SJSA1 (cell line): ENCODE data around the gene MOB3C. TPM values are rescaled to one million over a fixed set of nuclear protein-coding genes. Genes with fewer than 3 reads are reported as not detected.

ENCODE experiments used
- DNase-seq, 2 experiments: peaks; one replicate each; pipeline ENCODE4 v3.0.0-alpha.2; 2015 to 2020; ENCODE audit warnings: low spot score in 2 of 2, low read depth in 1 of 2
- H3K27ac ChIP-seq: fragments of 250-450 bp; sonication (Bioruptor Pico); 2 replicates; pipeline ENCODE4 v1.5.1; 2020; ENCODE audit warnings: mild to moderate bottlenecking, moderate library complexity
- H3K27me3 ChIP-seq: fragments of 250-450 bp; sonication (Bioruptor Pico); replicated peaks from 2 replicates; pipeline ENCODE4 v1.5.1; 2020; ENCODE audit warnings: mild to moderate bottlenecking, moderate library complexity
- H3K36me3 ChIP-seq: fragments of 250-450 bp; sonication (Bioruptor Pico); 2 replicates; pipeline ENCODE4 v1.5.1; 2020; ENCODE audit warnings: mild to moderate bottlenecking
- H3K4me1 ChIP-seq: fragments of 250-450 bp; sonication (Bioruptor Pico); replicated peaks from 2 replicates; pipeline ENCODE4 v1.6.1; 2021; ENCODE audit warnings: mild to moderate bottlenecking
- H3K4me3 ChIP-seq: fragments of 250-450 bp; sonication (Bioruptor Pico); 2 replicates; pipeline ENCODE4 v1.5.1; 2020; ENCODE audit warnings: mild to moderate bottlenecking
- H3K9me3 ChIP-seq: fragments of 250-450 bp; sonication (Bioruptor Pico); replicated peaks from 2 replicates; pipeline ENCODE4 v1.5.1; 2020; ENCODE audit warnings: mild to moderate bottlenecking
- total RNA-seq: library from RNA; depleted of rRNA; stranded (reverse); fragments of >200 nt; shearing (Covaris generic); gene quantifications from 2 replicates; pipeline ENCODE4 v1.2.3, GENCODE V29; 2014

The MOB3C gene
- total RNA-seq, 1 experiment from 2014 or later = 5.0 TPM

DNA sequence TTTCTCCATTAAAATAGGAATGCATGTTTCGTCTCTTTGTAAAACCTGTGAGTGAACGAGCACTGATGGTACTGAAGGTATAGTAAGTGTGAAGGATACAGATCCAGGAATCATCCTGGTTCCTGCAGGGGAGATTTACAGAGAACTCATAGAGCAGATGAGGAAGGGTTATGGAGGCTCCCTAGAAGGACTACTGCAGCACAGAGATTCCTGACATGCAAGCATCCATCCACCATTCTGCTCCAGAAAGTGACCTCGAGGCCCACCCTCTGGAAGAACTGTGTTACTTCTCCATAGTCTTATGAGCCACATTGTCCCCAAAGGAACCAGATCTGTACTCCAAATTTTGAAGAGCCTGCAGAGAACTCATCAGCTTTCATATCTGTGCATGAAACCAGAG is 27.1 kb downstream of the MOB3C start:
- no peak for DNase-seq
- Histone ChIP-seq H3K9me3 (no peaks in the 10 kb centered on the region), H3K27ac (no peak overlapping the region), H3K4me1 (no peaks in the 10 kb centered on the region), H3K36me3 (peaks cover 54% of the 10 kb centered on the region), H3K4me3 (no peak overlapping the region), H3K27me3 (no peaks in the 10 kb centered on the region)

DNA sequence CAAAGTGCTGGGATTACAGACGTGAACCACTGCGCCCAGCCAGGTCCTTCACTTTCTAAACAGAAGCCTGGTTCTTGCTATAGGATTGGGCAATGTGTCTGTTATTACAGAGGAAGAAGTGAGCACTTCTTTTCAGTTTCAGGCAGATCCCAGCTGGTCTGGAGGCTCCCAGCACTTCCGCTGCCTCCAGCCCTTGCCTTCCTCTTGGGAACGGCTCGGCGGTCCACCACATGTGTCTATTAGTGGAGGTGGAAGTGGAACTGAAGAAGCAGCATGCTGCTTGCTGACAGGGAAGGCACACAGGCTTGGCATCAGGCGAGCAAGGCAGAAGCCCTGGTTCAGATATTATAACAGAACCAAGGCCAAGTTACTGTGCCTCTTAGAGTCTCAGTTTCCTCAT is 29.5 kb downstream of the MOB3C start:
- no peaks in the 10 kb centered on the region for H3K27me3 ChIP-seq
- H3K36me3 ChIP-seq = peaks cover 40% of the 10 kb centered on the region
- no peaks in the 10 kb centered on the region for H3K9me3 ChIP-seq
- no peak overlapping the region for H3K4me3 ChIP-seq
- no peak overlapping the region for H3K27ac ChIP-seq
- no peak for DNase-seq
- no peaks in the 10 kb centered on the region for H3K4me1 ChIP-seq

DNA sequence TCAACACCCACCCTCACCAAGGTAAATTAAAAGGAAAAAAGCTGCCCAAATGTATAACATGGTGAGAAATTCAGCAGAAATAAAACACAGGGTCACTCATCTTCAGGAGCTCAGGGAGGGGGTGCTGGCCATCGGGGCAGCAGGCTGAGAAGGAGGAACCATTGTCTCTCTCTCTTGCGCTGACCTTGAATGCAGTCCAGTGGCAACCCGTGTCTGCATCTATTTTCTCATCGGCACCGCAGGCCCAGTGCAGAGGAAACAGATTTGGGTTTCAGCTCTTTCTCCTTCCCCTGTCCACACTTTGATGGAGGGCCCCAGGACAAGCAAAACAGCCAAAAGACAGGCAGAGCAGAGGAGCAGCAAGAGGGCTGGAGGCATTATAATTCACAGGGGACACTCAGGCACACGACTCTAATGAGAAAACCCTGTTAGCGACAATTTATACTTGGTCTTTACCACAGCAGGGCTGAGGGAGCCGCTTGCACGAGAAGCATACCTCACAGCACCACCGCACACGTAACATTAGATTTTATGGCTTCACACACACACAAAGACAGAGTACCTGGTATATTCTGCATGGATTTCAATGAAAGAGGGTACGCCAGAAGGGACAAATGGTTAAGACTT is 31.2 kb downstream of the MOB3C start:
- no peak for DNase-seq
- Histone ChIP-seq H3K4me3 (no peak overlapping the region), H3K36me3 (peaks cover 41% of the 10 kb centered on the region), H3K27ac (no peak overlapping the region), H3K27me3 (no peaks in the 10 kb centered on the region), H3K4me1 (no peaks in the 10 kb centered on the region), H3K9me3 (no peaks in the 10 kb centered on the region)

DNA sequence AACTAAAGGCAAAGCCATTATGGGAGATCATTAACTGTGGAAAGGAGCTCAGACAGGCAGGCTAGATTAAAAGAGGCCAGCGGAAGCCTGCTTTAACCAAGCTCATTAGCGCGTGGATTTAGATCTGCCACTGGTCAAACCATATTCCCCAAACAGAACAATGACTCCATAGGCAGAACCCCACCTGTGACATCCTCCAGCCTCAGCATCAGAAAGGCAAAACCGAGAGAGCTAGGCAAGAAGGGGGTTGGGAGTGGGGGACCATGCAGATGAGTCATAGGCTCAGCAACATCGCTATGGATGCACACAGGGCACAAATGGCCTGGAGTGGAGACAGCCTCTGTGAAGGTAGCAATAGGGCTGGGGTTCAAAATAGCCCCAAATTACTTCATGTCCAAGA is 33.1 kb downstream of the MOB3C start:
- no peak for DNase-seq
- Histone ChIP-seq H3K27me3 (no peaks in the 10 kb centered on the region), H3K9me3 (no peaks in the 10 kb centered on the region), H3K27ac (no peak overlapping the region), H3K4me3 (no peak overlapping the region), H3K36me3 (peaks cover 43% of the 10 kb centered on the region), H3K4me1 (no peaks in the 10 kb centered on the region)

DNA sequence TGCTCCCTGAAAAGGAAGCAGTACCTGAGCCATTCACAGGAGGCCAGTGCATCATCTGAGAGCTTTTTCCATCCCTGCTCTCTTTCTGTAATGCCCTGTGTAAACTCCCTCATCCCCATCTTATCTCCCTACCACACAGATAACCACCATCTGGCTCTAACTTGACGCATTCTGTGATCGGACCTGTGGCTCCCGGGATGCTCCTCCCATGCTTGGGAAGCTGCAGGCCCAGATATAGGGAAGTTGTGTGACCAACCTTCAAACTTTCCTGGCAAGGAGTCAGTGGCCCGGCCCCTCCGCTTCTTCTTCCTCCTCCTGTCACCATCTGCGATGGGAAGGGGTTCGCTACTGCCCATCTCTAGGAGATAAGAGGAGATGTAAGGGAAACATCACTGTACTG is 33.6 kb downstream of the MOB3C start:
- Histone ChIP-seq H3K9me3 (no peaks in the 10 kb centered on the region), H3K27me3 (no peaks in the 10 kb centered on the region), H3K27ac (no peak overlapping the region), H3K4me3 (no peak overlapping the region), H3K4me1 (no peaks in the 10 kb centered on the region), H3K36me3 (peaks cover 44% of the 10 kb centered on the region)
- DNase-seq = no peak

DNA sequence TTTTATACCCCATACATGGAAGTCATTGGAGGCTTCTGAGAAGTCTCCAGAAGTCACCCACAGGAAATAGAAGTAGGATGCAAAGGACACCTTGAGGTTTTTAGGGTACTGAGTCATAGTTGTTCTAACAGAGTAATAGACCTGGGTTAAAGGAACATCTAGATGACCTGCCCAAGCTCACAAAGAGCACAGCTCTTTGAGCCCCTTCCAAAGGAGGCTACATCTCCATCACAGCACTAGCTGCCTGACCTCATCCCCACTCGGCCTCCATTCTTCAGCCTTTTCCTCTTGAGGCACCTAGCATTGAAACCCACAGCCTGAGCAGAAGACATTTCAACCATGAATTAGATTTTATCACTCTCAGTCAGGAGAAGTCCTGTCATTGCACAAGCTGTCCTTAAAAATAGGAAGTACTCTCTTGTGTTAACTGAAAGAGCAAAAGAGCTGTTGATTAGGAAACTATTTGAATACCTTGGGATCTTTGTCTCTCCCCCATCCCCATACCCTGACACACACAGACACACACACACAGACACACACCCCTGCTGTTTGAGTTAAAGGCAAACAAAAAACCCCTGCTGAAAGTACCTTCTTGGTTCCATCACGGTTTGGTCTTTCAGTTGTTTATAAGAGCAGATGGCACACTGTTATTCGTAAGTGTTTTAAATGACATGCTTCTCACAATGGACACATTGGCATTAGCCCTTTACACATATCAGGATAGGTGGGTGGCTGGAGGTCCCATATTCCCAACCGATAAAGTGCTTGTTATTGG is 34.7 kb downstream of the MOB3C start:
- Histone ChIP-seq H3K4me1 (no peaks in the 10 kb centered on the region), H3K9me3 (no peaks in the 10 kb centered on the region), H3K4me3 (no peak overlapping the region), H3K27me3 (no peaks in the 10 kb centered on the region), H3K36me3 (peaks cover 41% of the 10 kb centered on the region), H3K27ac (no peak overlapping the region)
- DNase-seq = no peak

DNA sequence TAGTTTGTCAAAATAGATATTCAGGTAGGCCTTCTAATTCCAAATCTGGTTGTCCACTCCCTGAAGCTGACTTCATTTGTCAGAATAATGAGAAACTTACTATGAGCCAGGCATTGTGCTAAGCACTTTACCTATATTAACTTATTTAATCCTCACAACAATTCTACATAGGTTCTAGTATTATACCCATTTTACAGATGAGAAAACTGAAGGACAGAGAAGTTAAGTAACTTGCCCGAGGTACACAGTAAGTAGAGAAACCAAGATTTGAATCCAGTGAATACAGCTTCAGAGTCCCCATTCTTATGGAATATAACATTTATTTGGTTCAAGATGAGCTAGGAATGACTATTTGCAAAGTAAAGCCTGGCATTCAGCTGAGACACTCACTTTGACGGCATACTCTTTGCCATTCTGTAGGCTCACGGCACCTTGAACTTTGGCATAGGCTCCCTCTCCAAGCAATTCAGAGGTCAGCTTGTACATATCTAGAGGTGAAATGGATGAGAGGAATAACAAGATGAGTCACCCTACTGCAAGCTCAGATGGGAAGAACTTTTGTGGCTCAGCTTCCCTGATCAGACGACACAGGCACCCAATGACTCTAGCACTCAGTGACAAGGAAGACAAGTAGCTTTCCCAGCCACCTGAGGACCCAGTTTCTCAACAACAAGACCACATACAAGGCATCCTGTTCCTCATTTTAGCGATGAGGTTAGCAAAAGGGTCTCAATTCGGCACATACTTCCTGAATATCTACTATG is 36.3 kb downstream of the MOB3C start:
- Histone ChIP-seq H3K9me3 (no peaks in the 10 kb centered on the region), H3K27ac (no peak overlapping the region), H3K36me3 (peaks cover 39% of the 10 kb centered on the region), H3K27me3 (no peaks in the 10 kb centered on the region), H3K4me1 (no peaks in the 10 kb centered on the region), H3K4me3 (no peak overlapping the region)
- DNase-seq = no peak

DNA sequence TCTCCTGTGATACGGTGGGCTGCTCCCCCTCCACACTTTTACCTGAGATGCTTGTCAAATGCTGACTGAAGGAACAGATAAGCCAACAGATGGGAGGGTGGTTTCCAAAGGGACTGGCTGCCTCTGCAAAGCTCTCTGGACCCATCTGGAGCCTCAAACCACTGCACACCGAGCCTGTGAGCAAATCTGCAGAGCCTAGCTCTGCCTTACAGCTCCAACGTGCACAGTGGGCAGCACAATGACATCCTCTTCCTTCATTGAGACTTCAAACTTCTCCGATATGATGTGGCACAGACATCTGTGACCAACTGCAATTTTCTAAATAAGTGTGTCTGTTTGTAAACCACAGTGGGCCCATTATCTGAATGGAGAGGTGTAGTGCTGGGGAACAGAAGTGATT is 38.9 kb downstream of the MOB3C start:
- no peak overlapping the region for H3K27ac ChIP-seq
- no peaks in the 10 kb centered on the region for H3K27me3 ChIP-seq
- H3K4me3 ChIP-seq = no peak overlapping the region
- no peaks in the 10 kb centered on the region for H3K4me1 ChIP-seq
- no peak for DNase-seq
- H3K9me3 ChIP-seq = no peaks in the 10 kb centered on the region
- peaks cover 35% of the 10 kb centered on the region for H3K36me3 ChIP-seq

DNA sequence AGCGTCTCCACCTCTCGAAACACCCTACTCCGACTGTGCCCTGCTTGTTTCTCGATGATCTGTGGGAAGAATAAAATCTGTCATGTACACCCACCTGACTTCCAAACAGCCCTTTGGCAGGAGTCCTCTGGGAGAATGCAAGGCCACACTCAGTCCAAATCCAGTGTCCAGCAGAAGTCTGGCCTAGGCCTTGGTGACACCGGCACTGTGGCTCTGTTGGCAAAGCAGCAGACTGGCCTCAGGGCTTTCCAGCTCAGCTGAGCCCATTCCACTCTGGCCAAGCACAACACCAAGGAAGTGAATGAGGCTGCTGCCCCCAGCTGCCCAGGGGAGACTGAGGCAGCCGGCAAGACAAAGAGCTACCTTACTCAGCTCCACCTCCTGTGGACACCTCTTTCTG is 40.0 kb downstream of the MOB3C start:
- no peak overlapping the region for H3K4me3 ChIP-seq
- no peak overlapping the region for H3K27ac ChIP-seq
- H3K4me1 ChIP-seq = no peaks in the 10 kb centered on the region

DNA sequence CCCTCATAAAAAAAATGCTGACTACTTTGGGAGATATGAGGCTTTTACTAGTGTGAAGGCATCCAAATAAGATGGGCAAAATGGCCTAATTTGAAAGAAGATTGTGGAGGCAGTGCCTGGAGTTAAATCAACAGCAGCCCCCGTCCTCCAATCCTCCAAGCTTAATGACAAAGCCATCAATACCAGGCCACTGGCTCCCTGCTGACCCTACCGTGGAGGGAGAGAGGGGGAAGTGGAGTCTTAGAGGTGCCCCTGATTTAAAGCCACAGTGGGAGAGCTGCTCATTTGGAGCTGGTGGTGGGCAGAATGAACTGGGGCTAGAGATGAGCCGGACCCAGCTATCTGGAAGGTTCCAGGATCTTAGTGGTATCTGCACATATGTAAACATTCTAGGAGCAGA is 40.8 kb downstream of the MOB3C start:
- peaks cover 20% of the 10 kb centered on the region for H3K36me3 ChIP-seq
- H3K27ac ChIP-seq = no peak overlapping the region
- no peaks in the 10 kb centered on the region for H3K4me1 ChIP-seq
- no peak for DNase-seq
- no peak overlapping the region for H3K4me3 ChIP-seq
- no peaks in the 10 kb centered on the region for H3K9me3 ChIP-seq
- no peaks in the 10 kb centered on the region for H3K27me3 ChIP-seq

More for the DNA sequence above, 40.0 kb downstream of the MOB3C start:
- DNase-seq = no peak
- Histone ChIP-seq H3K27me3 (no peaks in the 10 kb centered on the region), H3K9me3 (no peaks in the 10 kb centered on the region), H3K36me3 (peaks cover 24% of the 10 kb centered on the region)

DNA sequence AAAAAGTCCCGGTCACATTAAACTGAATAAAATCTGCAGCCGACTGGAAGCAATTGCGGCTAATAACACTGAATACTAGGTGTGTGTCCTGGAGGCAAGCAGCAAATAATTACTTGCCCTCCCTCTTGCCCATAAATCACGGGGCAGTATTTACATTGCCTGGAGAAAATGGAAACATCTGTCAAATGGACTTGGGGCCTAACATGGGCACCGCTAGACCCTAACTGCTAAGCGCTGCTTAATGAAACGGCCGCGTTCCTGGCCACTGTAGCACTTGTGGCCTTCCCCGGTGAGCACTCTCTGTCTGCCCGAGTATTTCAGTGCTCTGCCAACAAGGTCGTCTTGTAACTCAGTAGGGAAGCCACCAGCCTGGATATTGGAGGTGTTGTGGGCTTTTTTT is 41.3 kb downstream of the MOB3C start:
- peaks cover 16% of the 10 kb centered on the region for H3K36me3 ChIP-seq
- H3K4me1 ChIP-seq = no peaks in the 10 kb centered on the region

DNA sequence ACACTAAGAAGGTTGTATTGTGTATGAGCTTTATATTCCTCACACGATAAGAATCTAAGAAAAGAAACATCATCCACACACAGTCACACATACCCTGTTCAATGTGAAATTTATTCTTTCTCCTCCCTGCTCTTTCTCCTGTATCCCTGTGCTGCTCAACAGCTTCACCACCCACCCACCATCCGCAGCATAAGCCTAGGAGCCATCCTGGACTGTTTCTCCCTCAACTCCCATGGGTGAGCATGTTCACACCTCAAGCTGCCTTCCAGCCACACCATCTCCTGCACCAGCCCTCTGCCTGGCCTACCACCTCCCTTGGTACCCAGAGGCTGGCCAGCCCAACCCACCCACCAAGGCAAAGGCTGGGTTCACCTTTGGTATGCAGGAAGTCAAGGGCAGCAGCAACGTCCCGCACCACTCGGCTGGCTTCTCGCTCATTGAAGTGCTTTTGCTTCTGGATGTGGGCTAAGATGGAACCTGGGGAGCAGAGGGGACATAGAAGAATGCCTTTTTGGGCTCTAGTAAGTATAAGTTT is 44.9 kb downstream of the MOB3C start:
- no peak overlapping the region for H3K27ac ChIP-seq
- no peaks in the 10 kb centered on the region for H3K4me1 ChIP-seq
- DNase-seq = no peak
- no peak overlapping the region for H3K4me3 ChIP-seq
- H3K9me3 ChIP-seq = no peaks in the 10 kb centered on the region
- peaks cover 9% of the 10 kb centered on the region for H3K36me3 ChIP-seq
- no peaks in the 10 kb centered on the region for H3K27me3 ChIP-seq

More for the DNA sequence above, 41.3 kb downstream of the MOB3C start:
- Histone ChIP-seq H3K27ac (no peak overlapping the region), H3K4me3 (no peak overlapping the region), H3K9me3 (no peaks in the 10 kb centered on the region), H3K27me3 (no peaks in the 10 kb centered on the region)
- DNase-seq = no peak

DNA sequence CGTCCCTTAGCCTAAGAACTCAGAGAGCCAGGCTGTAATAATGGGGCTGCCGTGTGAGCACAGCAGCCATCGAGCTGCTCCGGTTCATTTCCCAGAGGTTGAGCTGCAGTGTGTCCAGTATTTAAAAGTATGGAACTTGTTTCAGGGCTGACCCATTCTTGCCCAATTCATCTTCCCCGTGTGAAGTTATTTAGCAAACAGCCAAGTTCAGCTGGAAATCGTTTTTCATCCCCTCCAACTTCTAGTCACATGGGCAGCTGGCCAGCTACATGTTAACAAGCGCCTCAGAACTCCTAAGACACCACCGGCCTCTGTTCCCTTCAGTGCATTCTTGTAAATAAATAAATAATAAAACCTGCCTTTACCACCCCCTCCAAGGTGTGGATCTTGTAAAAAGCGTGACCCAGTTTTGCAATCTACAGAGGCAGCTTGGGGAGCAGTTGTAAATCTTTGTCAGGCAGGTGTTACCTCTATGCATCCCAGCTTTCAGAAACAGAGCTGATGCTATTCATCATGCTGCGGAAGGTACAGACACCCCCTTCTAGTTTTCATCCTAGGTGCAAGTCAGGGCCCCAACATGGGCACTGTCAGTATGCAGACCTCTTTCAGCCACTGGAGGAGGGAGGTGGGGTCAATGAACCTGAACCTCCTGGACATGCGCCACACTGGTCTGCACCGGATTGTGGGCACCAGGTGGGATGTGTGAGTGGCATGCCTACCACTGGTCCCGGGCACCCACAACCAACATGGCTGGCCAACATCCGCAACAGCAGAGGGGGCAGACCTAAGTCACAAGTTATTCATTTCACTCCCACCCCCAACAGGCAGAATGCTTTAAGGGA is 46.5 kb downstream of the MOB3C start:
- Histone ChIP-seq H3K9me3 (no peaks in the 10 kb centered on the region), H3K27ac (no peak overlapping the region), H3K27me3 (no peaks in the 10 kb centered on the region), H3K36me3 (peaks cover 9% of the 10 kb centered on the region), H3K4me1 (no peaks in the 10 kb centered on the region), H3K4me3 (no peak overlapping the region)
- no peak for DNase-seq
